Smooth muscle cell (in vitro differentiated cells): ENCODE data around the gene SCAPER. TPM values are rescaled to one million over a fixed set of nuclear protein-coding genes. Genes with fewer than 3 reads are reported as not detected.

Experiments used
- DNase-seq: peaks from one replicate; lab custom pipeline; 2025; ENCODE audit not compliant: unreplicated experiment; lab: John Stamatoyannopoulos, UW
- H2AFZ ChIP-seq: fragments of 200-600 bp; sonication (generic); 2 replicates; pipeline ENCODE4 v1.6.0; 2016; ENCODE audit warnings: antibody characterized with exemption, low read depth, mild to moderate bottlenecking
- H3F3A ChIP-seq: fragments of 200-600 bp; sonication (generic); 2 replicates; pipeline ENCODE4 v1.6.0; 2017; ENCODE audit warnings: antibody characterized with exemption, low read depth
- H3K27ac ChIP-seq: fragments of 200-600 bp; sonication (generic); 2 replicates; pipeline ENCODE4 v1.5.1; 2016; ENCODE audit warnings: low read depth, mild to moderate bottlenecking
- H3K27me3 ChIP-seq: fragments of 200-600 bp; sonication (generic); 2 replicates; pipeline ENCODE4 v1.6.1; 2016; ENCODE audit warnings: low read depth, mild to moderate bottlenecking
- H3K36me3 ChIP-seq: fragments of 200-600 bp; sonication (generic); 2 replicates; pipeline ENCODE4 v1.5.1; 2016; ENCODE audit warnings: low read depth
- H3K4me1 ChIP-seq: fragments of 200-600 bp; sonication (generic); 2 replicates; pipeline ENCODE4 v1.5.1; 2016; ENCODE audit warnings: low read depth
- H3K4me2 ChIP-seq: fragments of 200-600 bp; sonication (generic); 2 replicates; pipeline ENCODE4 v1.6.0; 2016; ENCODE audit warnings: mild to moderate bottlenecking
- H3K4me3 ChIP-seq: fragments of 200-600 bp; sonication (generic); 2 replicates; pipeline ENCODE4 v1.5.1; 2016; ENCODE audit warnings: mild to moderate bottlenecking
- H3K79me2 ChIP-seq: fragments of 200-600 bp; sonication (generic); 2 replicates; pipeline ENCODE4 v1.6.0; 2016; ENCODE audit warnings: low read depth, mild to moderate bottlenecking
- H3K9ac ChIP-seq: fragments of 200-600 bp; sonication (generic); 2 replicates; pipeline ENCODE4 v1.6.0; 2016; ENCODE audit warnings: low read depth
- H3K9me3 ChIP-seq: fragments of 200-600 bp; sonication (generic); replicated peaks from 2 replicates; pipeline ENCODE4 v1.5.1; 2016; ENCODE audit warnings: low read depth
- H4K20me1 ChIP-seq: fragments of 200-600 bp; sonication (generic); 2 replicates; pipeline ENCODE4 v1.6.0; 2016; ENCODE audit warnings: low read depth
- WGBS: methylation state at CpG from one replicate; pipeline ENCODE4 v1.1.7; 2016; ENCODE audit warnings: low lambda C conversion rate; 5-methylcytosine and 5-hydroxymethylcytosine counted together
- polyA plus RNA-seq: library from polyadenylated mRNA; unstranded; fragments of >200 nt; fragmentation: Nextera tagmentation; extraction: Ambion mirVana; gene quantifications from 2 replicates; pipeline ENCODE4 v1.2.1, GENCODE V29; 2016
- total RNA-seq: library from RNA; depleted of rRNA; stranded (reverse); fragments of >200 nt; gene quantifications from 2 replicates; pipeline ENCODE4 v1.2.3, GENCODE V29; 2014
- TF ChIP-seq, protein P1 (sequence below): fragments of 200-600 bp; sonication (generic); IDR thresholded peaks from 2 replicates; pipeline ENCODE4 v1.5.1; 2017; ENCODE audit warnings: borderline replicate concordance, mild to moderate bottlenecking, antibody characterized with exemption; ENCODE audit not compliant: insufficient read depth, poor library complexity, severe bottlenecking

SCAPER gene
- total and polyA plus RNA-seq, 2 experiments from 2014 or later, result 6.6 to 34.3 TPM

DNA sequence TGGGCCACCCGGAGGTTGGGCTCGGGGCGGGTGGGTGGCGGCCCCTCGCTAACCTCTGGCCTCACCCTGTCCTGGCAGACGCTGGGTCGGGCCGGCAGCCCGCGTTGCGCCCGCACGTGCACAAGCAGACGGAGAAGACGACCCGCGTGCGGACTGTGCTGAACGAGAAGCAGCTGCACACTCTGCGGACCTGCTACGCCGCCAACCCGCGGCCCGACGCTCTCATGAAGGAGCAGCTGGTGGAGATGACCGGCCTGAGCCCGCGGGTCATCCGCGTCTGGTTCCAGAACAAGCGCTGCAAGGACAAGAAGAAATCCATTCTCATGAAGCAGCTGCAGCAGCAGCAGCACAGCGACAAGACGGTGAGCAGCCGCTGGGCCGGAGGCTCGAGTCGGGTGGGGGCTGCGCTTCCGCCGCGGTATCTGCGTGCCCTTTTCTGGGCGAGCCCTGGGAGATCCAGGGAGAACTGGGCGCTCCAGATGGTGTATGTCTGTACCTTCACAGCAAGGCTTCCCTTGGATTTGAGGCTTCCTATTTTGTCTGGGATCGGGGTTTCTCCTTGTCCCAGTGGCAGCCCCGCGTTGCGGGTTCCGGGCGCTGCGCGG lies 564.8 kb downstream of the SCAPER start:
- no peak for DNase-seq
- H3F3A ChIP-seq, result no peaks in the 10 kb centered on the region
- TF ChIP-seq, protein P1, sequence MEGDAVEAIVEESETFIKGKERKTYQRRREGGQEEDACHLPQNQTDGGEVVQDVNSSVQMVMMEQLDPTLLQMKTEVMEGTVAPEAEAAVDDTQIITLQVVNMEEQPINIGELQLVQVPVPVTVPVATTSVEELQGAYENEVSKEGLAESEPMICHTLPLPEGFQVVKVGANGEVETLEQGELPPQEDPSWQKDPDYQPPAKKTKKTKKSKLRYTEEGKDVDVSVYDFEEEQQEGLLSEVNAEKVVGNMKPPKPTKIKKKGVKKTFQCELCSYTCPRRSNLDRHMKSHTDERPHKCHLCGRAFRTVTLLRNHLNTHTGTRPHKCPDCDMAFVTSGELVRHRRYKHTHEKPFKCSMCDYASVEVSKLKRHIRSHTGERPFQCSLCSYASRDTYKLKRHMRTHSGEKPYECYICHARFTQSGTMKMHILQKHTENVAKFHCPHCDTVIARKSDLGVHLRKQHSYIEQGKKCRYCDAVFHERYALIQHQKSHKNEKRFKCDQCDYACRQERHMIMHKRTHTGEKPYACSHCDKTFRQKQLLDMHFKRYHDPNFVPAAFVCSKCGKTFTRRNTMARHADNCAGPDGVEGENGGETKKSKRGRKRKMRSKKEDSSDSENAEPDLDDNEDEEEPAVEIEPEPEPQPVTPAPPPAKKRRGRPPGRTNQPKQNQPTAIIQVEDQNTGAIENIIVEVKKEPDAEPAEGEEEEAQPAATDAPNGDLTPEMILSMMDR, result no peak
- H4K20me1 ChIP-seq, result peaks cover 24% of the 10 kb centered on the region
- WGBS, result 4% methylated on average over 52 of the region's 53 CpGs
- H3K9me3 ChIP-seq, result no peaks in the 10 kb centered on the region
- peak overlapping the region; percentile 45 for H3K4me3 ChIP-seq
- H3K4me2 ChIP-seq, result peak overlapping the region; percentile 78
- H3K79me2 ChIP-seq, result no peaks in the 10 kb centered on the region
- H2AFZ ChIP-seq, result no peak overlapping the region
- no peaks in the 10 kb centered on the region for H3K36me3 ChIP-seq
- H3K27ac ChIP-seq, result no peak overlapping the region
- no peak overlapping the region for H3K9ac ChIP-seq
- peaks cover 43% of the 10 kb centered on the region for H3K4me1 ChIP-seq
- H3K27me3 ChIP-seq, result peaks cover 100% of the 10 kb centered on the region

DNA sequence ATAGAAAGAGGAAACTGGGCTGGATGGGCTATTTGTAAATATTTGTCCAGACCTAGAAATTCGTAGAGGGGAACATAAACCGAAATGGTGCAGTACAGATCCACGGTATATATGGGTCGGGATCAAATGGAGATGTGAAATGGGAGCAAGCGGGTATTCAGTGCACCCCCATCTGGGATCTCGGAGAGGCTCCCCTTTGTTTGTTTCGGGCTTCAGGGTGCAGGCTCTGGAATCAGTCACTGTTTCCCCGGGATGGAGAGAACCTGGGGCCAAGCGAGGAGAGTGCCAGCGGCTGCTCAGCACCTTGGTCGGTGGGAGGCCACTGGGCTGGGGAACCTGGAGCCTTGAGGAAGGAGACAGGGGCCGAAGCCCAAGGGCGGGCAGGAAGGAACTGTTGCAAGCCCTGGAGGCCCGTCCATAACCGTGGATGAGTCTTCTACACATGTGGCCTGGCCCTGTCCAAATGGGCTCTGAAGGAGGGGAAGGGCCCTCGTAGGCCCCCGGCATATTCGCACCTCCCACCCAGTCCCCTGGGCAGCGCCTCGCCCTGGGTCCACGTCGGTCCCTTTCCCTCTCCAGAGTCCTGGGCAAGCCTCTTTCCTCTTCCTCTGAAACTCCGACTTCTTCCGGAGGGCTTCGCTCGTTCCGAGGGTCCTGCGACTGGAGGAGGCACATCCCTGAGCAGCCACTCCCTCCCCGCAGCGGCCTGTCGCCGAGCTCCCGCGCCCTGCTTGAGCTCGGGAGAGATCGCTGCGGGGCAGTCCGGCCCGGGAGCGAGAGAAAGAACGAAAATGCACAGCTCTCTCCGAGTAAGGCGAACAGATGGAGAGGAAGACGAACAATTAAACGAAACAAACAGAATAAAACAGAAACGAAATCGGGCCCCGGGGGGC lies 565.6 kb downstream of the SCAPER start:
- peaks cover 45% of the 10 kb centered on the region for H3K4me1 ChIP-seq
- no peaks in the 10 kb centered on the region for H3K79me2 ChIP-seq
- H3K9me3 ChIP-seq, result no peaks in the 10 kb centered on the region
- TF ChIP-seq, protein P1, result no peak
- H4K20me1 ChIP-seq, result peaks cover 23% of the 10 kb centered on the region
- DNase-seq, result no peak
- H3K27me3 ChIP-seq, result peaks cover 98% of the 10 kb centered on the region
- no peaks in the 10 kb centered on the region for H3F3A ChIP-seq
- H3K27ac ChIP-seq, result no peak overlapping the region
- H3K4me2 ChIP-seq, result peak overlapping the region; percentile 78
- no peaks in the 10 kb centered on the region for H3K36me3 ChIP-seq
- H2AFZ ChIP-seq, result no peak overlapping the region
- peak overlapping the region; percentile 45 for H3K4me3 ChIP-seq
- 7% methylated on average over 46 of the region's 48 CpGs for WGBS
- no peak overlapping the region for H3K9ac ChIP-seq

DNA sequence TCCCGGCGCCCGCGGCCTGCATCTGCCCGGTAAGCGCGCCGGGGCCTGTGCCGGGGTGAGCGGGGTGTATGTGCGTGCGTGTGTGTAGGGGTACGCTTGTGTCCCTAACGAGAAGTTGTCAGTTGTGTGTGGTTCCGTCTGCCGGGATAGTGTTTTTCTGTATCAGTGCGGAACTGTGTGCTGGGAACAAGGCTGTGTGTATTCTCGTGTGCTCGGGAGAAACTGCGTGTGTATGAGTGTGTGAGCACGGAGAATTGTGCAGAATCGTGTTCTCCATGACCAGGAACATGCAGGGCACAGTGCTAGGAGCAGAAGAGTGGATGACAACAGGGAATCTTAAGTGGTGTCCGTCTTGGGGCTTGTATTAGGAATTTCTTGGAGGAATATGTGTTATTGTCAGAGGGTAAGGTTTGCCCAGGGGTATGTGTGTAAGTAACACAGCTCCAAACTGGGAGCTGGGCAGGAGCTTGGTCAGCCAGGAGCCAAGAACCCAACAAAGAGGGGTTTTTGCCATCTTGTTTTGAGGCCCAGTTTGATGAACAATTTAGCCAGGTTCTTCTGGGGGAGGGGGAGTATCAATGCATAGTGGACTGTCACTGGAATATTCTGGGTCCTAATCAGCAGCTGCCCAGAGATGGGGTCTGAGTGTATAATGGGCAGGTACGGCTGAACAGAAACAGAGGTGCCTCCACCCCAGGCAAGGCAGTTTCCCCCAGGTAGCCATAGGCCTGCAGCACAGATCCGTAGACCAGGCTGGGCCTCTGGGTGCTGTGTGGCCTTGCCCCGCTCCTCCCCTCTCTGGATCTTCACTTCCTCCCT lies 566.4 kb downstream of the SCAPER start:
- DNase-seq, result no peak
- H3K9ac ChIP-seq, result no peak overlapping the region
- no peaks in the 10 kb centered on the region for H3K79me2 ChIP-seq
- peaks cover 98% of the 10 kb centered on the region for H3K27me3 ChIP-seq
- H3K4me1 ChIP-seq, result peaks cover 45% of the 10 kb centered on the region
- H3K36me3 ChIP-seq, result no peaks in the 10 kb centered on the region
- TF ChIP-seq, protein P1, result no peak
- H3F3A ChIP-seq, result no peaks in the 10 kb centered on the region
- H3K27ac ChIP-seq, result no peak overlapping the region
- H3K9me3 ChIP-seq, result no peaks in the 10 kb centered on the region
- H3K4me3 ChIP-seq, result peak overlapping the region; percentile 45
- H2AFZ ChIP-seq, result no peak overlapping the region
- H3K4me2 ChIP-seq, result peak overlapping the region; percentile 88
- WGBS, result 14% methylated on average over 26 of the region's 26 CpGs
- peaks cover 23% of the 10 kb centered on the region for H4K20me1 ChIP-seq
